Astrocyte of the hippocampus (primary cell): ENCODE data around the gene INHBB.

Experiments used
- DNase-seq: peaks from one replicate; pipeline ENCODE4 v3.0.0; 2011; ENCODE audit warnings: low read depth, low spot score

Gene INHBB

GRCh38 chr2:120396013-120396860, 50.3 kb downstream of the INHBB start:
- DNase-seq = peak; percentile 39

DNA sequence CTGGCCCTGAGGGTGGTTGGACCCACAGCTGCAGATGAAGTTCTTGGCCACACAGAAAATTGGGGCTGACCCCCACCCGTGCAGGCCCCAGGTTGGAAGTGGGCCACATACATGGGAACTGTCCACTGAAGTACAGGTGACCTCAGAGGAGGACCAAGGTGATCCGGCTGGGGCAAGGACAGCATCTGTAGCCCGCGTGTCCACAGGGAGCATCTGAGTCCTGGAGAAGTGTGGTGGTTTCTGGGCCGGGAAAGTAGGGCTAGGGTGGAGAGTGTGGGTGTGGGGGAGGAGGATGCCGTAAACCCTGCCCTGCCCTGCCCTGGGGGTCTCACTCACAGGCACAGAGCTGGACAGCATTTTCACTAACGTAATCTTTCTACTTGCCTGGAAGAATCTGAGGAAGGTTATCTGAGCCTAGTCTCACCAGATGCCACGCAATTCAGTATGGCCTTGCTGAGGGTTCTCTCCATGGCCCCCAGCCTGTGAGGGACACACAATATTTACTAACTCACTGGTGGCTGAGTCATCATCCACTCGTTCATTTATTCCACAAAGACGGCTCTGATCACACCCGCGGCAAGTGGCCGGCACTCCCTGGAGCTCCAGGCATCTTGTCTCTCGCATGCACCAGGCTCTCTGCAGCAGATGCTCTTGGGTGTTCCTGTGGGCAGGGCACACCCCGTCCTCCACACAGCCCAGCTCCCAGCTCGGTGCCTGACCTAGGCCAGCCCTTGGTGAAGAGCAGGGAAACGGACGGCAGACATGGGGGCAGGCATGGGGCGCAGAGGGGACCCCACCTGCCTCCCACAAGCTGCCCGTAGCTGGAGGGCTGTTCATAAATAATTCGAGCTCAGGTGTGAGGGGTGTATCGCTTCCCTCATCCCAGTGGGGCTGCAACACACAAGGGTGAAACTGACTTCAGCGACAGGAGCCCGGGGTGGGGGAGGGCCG, 51.2 kb downstream of the INHBB start:
- peak; percentile 60 for DNase-seq

DNA sequence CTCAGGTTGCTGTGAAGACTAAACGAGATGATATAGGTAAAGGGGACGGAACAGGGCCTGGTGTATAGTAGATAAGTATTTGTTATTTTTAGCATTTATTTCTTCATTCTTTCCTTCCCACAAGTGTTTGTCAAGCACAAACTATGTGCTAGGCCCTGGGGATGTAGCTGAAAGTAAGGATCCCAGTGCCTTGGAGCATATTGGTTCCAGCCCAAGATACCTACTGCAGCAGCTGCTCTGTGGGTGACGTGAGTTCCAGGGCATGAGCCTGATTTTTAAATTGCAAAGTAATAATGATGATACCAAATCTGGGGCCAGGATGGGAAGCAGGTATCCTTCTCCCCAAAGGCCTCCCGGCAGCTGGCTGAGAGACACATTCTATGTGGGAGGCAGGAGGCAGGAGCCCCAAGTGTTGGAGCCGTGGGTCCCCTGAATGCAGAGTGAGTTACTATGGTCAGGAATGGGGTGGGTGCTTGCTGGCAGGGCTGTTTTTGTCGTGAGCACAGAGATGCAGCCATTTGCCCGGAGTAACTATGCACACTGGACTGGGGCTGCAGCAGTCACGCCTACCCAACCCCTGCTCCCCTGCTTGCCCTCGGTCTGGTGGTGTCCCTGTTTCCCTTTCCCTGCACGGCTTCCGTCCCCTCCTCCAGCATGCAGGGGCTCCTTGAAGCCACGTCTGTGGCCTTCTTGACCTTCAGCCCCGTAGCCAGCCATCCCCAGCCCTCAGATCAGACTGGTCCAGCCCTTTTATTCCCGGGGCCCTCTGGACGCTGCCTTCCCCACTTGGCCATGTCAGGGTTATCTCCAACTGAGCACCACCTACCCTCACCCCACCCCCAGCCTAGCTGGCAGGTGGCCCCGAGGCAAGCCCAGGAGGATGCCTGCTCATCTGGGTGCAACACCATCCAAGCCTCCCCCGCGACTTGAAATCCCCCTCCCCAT, 52.4 kb downstream of the INHBB start:
- peak; percentile 75 for DNase-seq

- DNase-seq = peak; percentile 68
These were observed 53.3 kb downstream of the INHBB start for GRCh38 chr2:120398996-120399888.

GRCh38 chr2:120399889-120400240, 53.9 kb downstream of the INHBB start:
- DNase-seq = no peak

- no peak for DNase-seq
These were observed 54.6 kb downstream of the INHBB start for GRCh38 chr2:120400551-120400950.
